DND-41 (cell line): ENCODE measurements around the gene PDE4D.

Experiments
- CTCF ChIP-seq: IDR thresholded peaks from 2 replicates; pipeline ENCODE4 v1.5.1; 2012; ENCODE audit warnings: borderline replicate concordance, low read length, moderate library complexity, mild to moderate bottlenecking; ENCODE audit not compliant: poor library complexity, severe bottlenecking; ENCODE audit errors: extremely low read depth
- EZH2 ChIP-seq: IDR thresholded peaks from 3 replicates; pipeline ENCODE4 v1.6.1; 2012; ENCODE audit warnings: borderline replicate concordance, low read depth, mild to moderate bottlenecking, moderate library complexity, low read length, inconsistent platforms; ENCODE audit not compliant: severe bottlenecking

GRCh38 chr5:59061377-59061776, 832.1 kb downstream of the PDE4D start:
- TF ChIP-seq CTCF (no peak), EZH2 (no peak)
